ENCODE data around the gene INPP5D. TPM values are rescaled to one million over a fixed set of nuclear protein-coding genes. Genes with fewer than 3 reads are reported as not detected.

The INPP5D gene
- total RNA-seq, 1 donor from 2014 or later = 18.3 TPM

GRCh38 chr2:233114421-233114861, 54.3 kb downstream of the INPP5D start:
- Mint-ChIP-seq H3K27ac (no peak overlapping the region), H3K27me3 (no peaks in the 10 kb centered on the region)

DNA sequence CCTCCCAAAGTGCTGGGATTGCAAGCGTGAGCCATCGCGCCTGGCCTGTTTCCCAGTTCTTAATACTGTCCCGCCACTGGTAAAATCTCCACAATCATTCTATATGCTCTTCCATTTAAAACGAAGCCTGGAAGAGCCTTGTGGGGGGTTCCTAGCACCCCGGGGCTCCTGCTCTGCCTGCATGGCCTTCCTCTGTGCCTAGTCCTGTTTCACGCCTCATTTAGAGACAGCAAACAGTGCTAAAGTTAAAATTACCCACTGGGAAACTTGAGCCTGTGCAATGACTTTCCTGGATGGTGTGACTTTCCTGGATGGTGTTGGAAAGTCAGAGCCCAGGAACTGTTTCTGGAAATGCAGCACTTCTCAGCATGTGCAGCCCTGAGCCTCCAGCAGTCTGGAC, 55.0 kb downstream of the INPP5D start:
- Mint-ChIP-seq H3K36me3 (no peaks in the 10 kb centered on the region), H3K4me3 (no peak overlapping the region), H3K4me1 (ENCODE audit: unreplicated experiment) (no peaks in the 10 kb centered on the region), H3K27me3 (no peaks in the 10 kb centered on the region), H3K9me3 (no peaks in the 10 kb centered on the region), H3K27ac (no peak overlapping the region)
- no peak for DNase-seq (ENCODE audit: extremely low spot score, unreplicated experiment)
- no peak for TF ChIP-seq CTCF (conservative IDR thresholded peaks at IDR 0.05)

More at GRCh38 chr2:233114421-233114861, 54.3 kb downstream of the INPP5D start:
- no peak for DNase-seq (ENCODE audit: extremely low spot score, unreplicated experiment)
- H3K36me3 Mint-ChIP-seq = no peaks in the 10 kb centered on the region
- H3K9me3 Mint-ChIP-seq = no peaks in the 10 kb centered on the region
- H3K4me3 Mint-ChIP-seq = no peak overlapping the region
- H3K4me1 Mint-ChIP-seq (ENCODE audit: unreplicated experiment) = no peaks in the 10 kb centered on the region
- TF ChIP-seq CTCF (conservative IDR thresholded peaks at IDR 0.05) = no peak

DNA sequence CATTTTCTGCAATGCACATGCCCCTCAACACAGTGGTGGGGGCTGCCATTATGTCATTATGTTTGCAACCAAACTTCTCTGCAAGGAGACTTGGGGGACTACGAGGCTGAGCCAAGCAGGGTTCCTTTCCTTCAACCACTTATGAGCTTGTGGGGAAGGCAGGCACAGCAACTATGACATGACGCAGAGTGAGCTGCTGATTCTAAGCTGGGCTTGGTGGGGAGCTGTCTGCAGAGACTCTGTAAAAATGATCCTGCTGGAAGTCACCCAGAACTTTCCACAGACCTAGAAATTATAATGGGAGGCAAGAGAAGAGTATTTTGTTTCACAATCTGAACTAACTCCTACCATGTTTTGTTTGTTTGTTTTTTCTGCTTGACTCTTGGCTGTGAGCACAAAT, 55.6 kb downstream of the INPP5D start:
- DNase-seq (ENCODE audit: extremely low spot score, unreplicated experiment) = no peak
- H3K4me1 Mint-ChIP-seq (ENCODE audit: unreplicated experiment) = no peaks in the 10 kb centered on the region
- no peaks in the 10 kb centered on the region for H3K36me3 Mint-ChIP-seq
- no peak for TF ChIP-seq CTCF (conservative IDR thresholded peaks at IDR 0.05)
- no peak overlapping the region for H3K27ac Mint-ChIP-seq
- H3K9me3 Mint-ChIP-seq = no peaks in the 10 kb centered on the region
- H3K4me3 Mint-ChIP-seq = no peak overlapping the region
- H3K27me3 Mint-ChIP-seq = no peaks in the 10 kb centered on the region

DNA sequence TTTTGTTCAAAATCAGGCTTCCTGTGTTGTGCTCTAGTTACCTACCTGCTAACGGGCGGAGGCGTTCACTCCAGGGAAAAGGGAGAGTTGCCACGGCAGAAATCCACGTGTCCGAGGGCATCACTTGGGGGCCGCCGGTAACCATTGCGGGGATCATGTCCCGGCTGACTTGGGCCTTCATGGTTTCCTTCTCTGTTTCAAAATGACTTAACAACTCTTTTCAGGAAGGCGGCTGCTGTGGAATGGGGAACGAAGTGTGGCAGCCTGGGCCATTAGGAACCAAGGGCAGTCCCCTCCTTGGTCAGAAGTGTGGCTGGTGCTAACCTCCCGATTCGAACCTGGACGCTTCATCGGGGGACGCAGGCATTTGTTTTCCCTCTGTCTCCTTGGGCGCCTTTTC, 56.8 kb downstream of the INPP5D start:
- TF ChIP-seq CTCF (conservative IDR thresholded peaks at IDR 0.05) = no peak
- no peak overlapping the region for H3K4me3 Mint-ChIP-seq
- H3K36me3 Mint-ChIP-seq = no peaks in the 10 kb centered on the region
- no peak for DNase-seq (ENCODE audit: extremely low spot score, unreplicated experiment)
- no peaks in the 10 kb centered on the region for H3K27me3 Mint-ChIP-seq
- no peak overlapping the region for H3K27ac Mint-ChIP-seq
- H3K9me3 Mint-ChIP-seq = peaks cover 1% of the 10 kb centered on the region
- peaks cover 2% of the 10 kb centered on the region for H3K4me1 Mint-ChIP-seq (ENCODE audit: unreplicated experiment)

GRCh38 chr2:233117351-233117750, 57.2 kb downstream of the INPP5D start:
- no peaks in the 10 kb centered on the region for H3K36me3 Mint-ChIP-seq
- peaks cover 3% of the 10 kb centered on the region for H3K9me3 Mint-ChIP-seq
- no peaks in the 10 kb centered on the region for H3K27me3 Mint-ChIP-seq
- H3K27ac Mint-ChIP-seq = no peak overlapping the region
- H3K4me1 Mint-ChIP-seq (ENCODE audit: unreplicated experiment) = peaks cover 4% of the 10 kb centered on the region
- no peak for DNase-seq (ENCODE audit: extremely low spot score, unreplicated experiment)
- no peak overlapping the region for H3K4me3 Mint-ChIP-seq
- no peak for TF ChIP-seq CTCF (conservative IDR thresholded peaks at IDR 0.05)
